Measurements from ENCODE around the gene PTTG1.
A peak's percentile ranks its signal among the peaks of the same experiment; 100 is the strongest.
"Not testable (repeated sequence)": the region's sequence is repeated elsewhere in the genome, so short reads cannot be mapped to it uniquely, and the experiment has no call there.

PTTG1 gene

GRCh38 chr5:160423099-160423498, 1.4 kb downstream of the PTTG1 start:
- Histone ChIP-seq H3K27ac (ENCODE audit: insufficient read depth, low read depth, low read length, poor library complexity, severe bottlenecking) (no peak overlapping the region), H3K4me3 (ENCODE audit: insufficient read depth, low read depth, low read length) (peak overlapping the region; percentile 66), H3K36me3 (ENCODE audit: control insufficient read depth, insufficient read depth, low read length) (peaks cover 11% of the 10 kb centered on the region), H3K4me1 (ENCODE audit: control insufficient read depth, insufficient read depth, low read length) (peaks cover 10% of the 10 kb centered on the region), H3K27me3 (ENCODE audit: control insufficient read depth, insufficient read depth, low read length, poor library complexity, severe bottlenecking) (no peaks in the 10 kb centered on the region), H3K9me3 (ENCODE audit: control insufficient read depth, low read length) (no peaks in the 10 kb centered on the region)
- WGBS, 2 experiments, result 62% methylated on average over 2 of the region's 2 CpGs

GRCh38 chr5:160427607-160428006, 6.0 kb downstream of the PTTG1 start:
- WGBS, 2 experiments, result 94 to 95% methylated on average over 4 of the region's 4 CpGs
- Histone ChIP-seq H3K27ac (ENCODE audit: insufficient read depth, low read depth, low read length, poor library complexity, severe bottlenecking) (no peak overlapping the region), H3K4me3 (ENCODE audit: insufficient read depth, low read depth, low read length) (no peak overlapping the region)

GRCh38 chr5:160432196-160432595, 10.5 kb downstream of the PTTG1 start:
- Histone ChIP-seq H3K27ac (ENCODE audit: insufficient read depth, low read depth, low read length, poor library complexity, severe bottlenecking) (no peak overlapping the region), H3K36me3 (ENCODE audit: control insufficient read depth, insufficient read depth, low read length) (peaks cover 11% of the 10 kb centered on the region), H3K27me3 (ENCODE audit: control insufficient read depth, insufficient read depth, low read length, poor library complexity, severe bottlenecking) (no peaks in the 10 kb centered on the region), H3K4me1 (ENCODE audit: control insufficient read depth, insufficient read depth, low read length) (peaks cover 7% of the 10 kb centered on the region), H3K4me3 (ENCODE audit: insufficient read depth, low read depth, low read length) (no peak overlapping the region), H3K9me3 (ENCODE audit: control insufficient read depth, low read length) (no peaks in the 10 kb centered on the region)
- 96% methylated on average over 4 of the region's 4 CpGs for WGBS, 2 experiments

More at GRCh38 chr5:160427607-160428006, 6.0 kb downstream of the PTTG1 start:
- H3K27me3 ChIP-seq (ENCODE audit: control insufficient read depth, insufficient read depth, low read length, poor library complexity, severe bottlenecking), result no peaks in the 10 kb centered on the region
- H3K4me1 ChIP-seq (ENCODE audit: control insufficient read depth, insufficient read depth, low read length), result peaks cover 6% of the 10 kb centered on the region
- peaks cover 17% of the 10 kb centered on the region for H3K36me3 ChIP-seq (ENCODE audit: control insufficient read depth, insufficient read depth, low read length)
- no peaks in the 10 kb centered on the region for H3K9me3 ChIP-seq (ENCODE audit: control insufficient read depth, low read length)

- Histone ChIP-seq H3K9me3 (ENCODE audit: control insufficient read depth, low read length) (no peaks in the 10 kb centered on the region), H3K4me1 (ENCODE audit: control insufficient read depth, insufficient read depth, low read length) (peaks cover 7% of the 10 kb centered on the region), H3K27me3 (ENCODE audit: control insufficient read depth, insufficient read depth, low read length, poor library complexity, severe bottlenecking) (no peaks in the 10 kb centered on the region), H3K36me3 (ENCODE audit: control insufficient read depth, insufficient read depth, low read length) (peaks cover 9% of the 10 kb centered on the region), H3K27ac (ENCODE audit: insufficient read depth, low read depth, low read length, poor library complexity, severe bottlenecking) (no peak overlapping the region), H3K4me3 (ENCODE audit: insufficient read depth, low read depth, low read length) (no peak overlapping the region)
- 90% methylated on average over 7 of the region's 7 CpGs for WGBS, 2 experiments
Observed at GRCh38 chr5:160432787-160433186, 11.1 kb downstream of the PTTG1 start.

- Histone ChIP-seq H3K27me3 (ENCODE audit: control insufficient read depth, insufficient read depth, low read length, poor library complexity, severe bottlenecking) (no peaks in the 10 kb centered on the region), H3K9me3 (ENCODE audit: control insufficient read depth, low read length) (no peaks in the 10 kb centered on the region), H3K36me3 (ENCODE audit: control insufficient read depth, insufficient read depth, low read length) (no peaks in the 10 kb centered on the region), H3K27ac (ENCODE audit: insufficient read depth, low read depth, low read length, poor library complexity, severe bottlenecking) (no peak overlapping the region), H3K4me1 (ENCODE audit: control insufficient read depth, insufficient read depth, low read length) (peaks cover 7% of the 10 kb centered on the region), H3K4me3 (ENCODE audit: insufficient read depth, low read depth, low read length) (no peak overlapping the region)
- 63 to 68% methylated on average over 9 of the region's 9 CpGs for WGBS, 2 experiments
Observed at GRCh38 chr5:160434022-160434531, 12.4 kb downstream of the PTTG1 start.

- no peak overlapping the region for H3K4me3 ChIP-seq (ENCODE audit: insufficient read depth, low read depth, low read length)
- peaks cover 7% of the 10 kb centered on the region for H3K4me1 ChIP-seq (ENCODE audit: control insufficient read depth, insufficient read depth, low read length)
- no peaks in the 10 kb centered on the region for H3K9me3 ChIP-seq (ENCODE audit: control insufficient read depth, low read length)
- H3K27me3 ChIP-seq (ENCODE audit: control insufficient read depth, insufficient read depth, low read length, poor library complexity, severe bottlenecking), result no peaks in the 10 kb centered on the region
- no peaks in the 10 kb centered on the region for H3K36me3 ChIP-seq (ENCODE audit: control insufficient read depth, insufficient read depth, low read length)
- WGBS, 2 experiments, result 90 to 91% methylated on average over 1 of the region's 1 CpG
- H3K27ac ChIP-seq (ENCODE audit: insufficient read depth, low read depth, low read length, poor library complexity, severe bottlenecking), result no peak overlapping the region
Observed at GRCh38 chr5:160435532-160435931, 13.9 kb downstream of the PTTG1 start.

- no peaks in the 10 kb centered on the region for H3K36me3 ChIP-seq (ENCODE audit: control insufficient read depth, insufficient read depth, low read length)
- H3K27ac ChIP-seq (ENCODE audit: insufficient read depth, low read depth, low read length, poor library complexity, severe bottlenecking), result no peak overlapping the region
- no peaks in the 10 kb centered on the region for H3K9me3 ChIP-seq (ENCODE audit: control insufficient read depth, low read length)
- whole genome bisulfite sequencing, 2 experiments, result 92 to 99% methylated on average over 4 of the region's 4 CpGs
- peaks cover 7% of the 10 kb centered on the region for H3K4me1 ChIP-seq (ENCODE audit: control insufficient read depth, insufficient read depth, low read length)
- H3K4me3 ChIP-seq (ENCODE audit: insufficient read depth, low read depth, low read length), result no peak overlapping the region
- no peaks in the 10 kb centered on the region for H3K27me3 ChIP-seq (ENCODE audit: control insufficient read depth, insufficient read depth, low read length, poor library complexity, severe bottlenecking)
Observed at GRCh38 chr5:160436017-160436416, 14.4 kb downstream of the PTTG1 start.

GRCh38 chr5:160436661-160437060, 15.0 kb downstream of the PTTG1 start:
- not testable (repeated sequence) for H3K4me1 ChIP-seq (ENCODE audit: control insufficient read depth, insufficient read depth, low read length); H3K9me3 ChIP-seq (ENCODE audit: control insufficient read depth, low read length); H3K27ac ChIP-seq (ENCODE audit: insufficient read depth, low read depth, low read length, poor library complexity, severe bottlenecking); H3K36me3 ChIP-seq (ENCODE audit: control insufficient read depth, insufficient read depth, low read length); H3K27me3 ChIP-seq (ENCODE audit: control insufficient read depth, insufficient read depth, low read length, poor library complexity, severe bottlenecking); H3K4me3 ChIP-seq (ENCODE audit: insufficient read depth, low read depth, low read length)
- WGBS, 2 experiments, result 60 to 72% methylated on average over 6 of the region's 6 CpGs

- Histone ChIP-seq H3K4me1 (ENCODE audit: control insufficient read depth, insufficient read depth, low read length) (peaks cover 7% of the 10 kb centered on the region), H3K36me3 (ENCODE audit: control insufficient read depth, insufficient read depth, low read length) (no peaks in the 10 kb centered on the region), H3K9me3 (ENCODE audit: control insufficient read depth, low read length) (no peaks in the 10 kb centered on the region), H3K27me3 (ENCODE audit: control insufficient read depth, insufficient read depth, low read length, poor library complexity, severe bottlenecking) (no peaks in the 10 kb centered on the region), H3K27ac (ENCODE audit: insufficient read depth, low read depth, low read length, poor library complexity, severe bottlenecking) (no peak overlapping the region), H3K4me3 (ENCODE audit: insufficient read depth, low read depth, low read length) (no peak overlapping the region)
Observed at GRCh38 chr5:160437271-160437670, 15.6 kb downstream of the PTTG1 start.

- Histone ChIP-seq H3K27me3 (ENCODE audit: control insufficient read depth, insufficient read depth, low read length, poor library complexity, severe bottlenecking) (no peaks in the 10 kb centered on the region), H3K36me3 (ENCODE audit: control insufficient read depth, insufficient read depth, low read length) (no peaks in the 10 kb centered on the region), H3K27ac (ENCODE audit: insufficient read depth, low read depth, low read length, poor library complexity, severe bottlenecking) (no peak overlapping the region), H3K4me3 (ENCODE audit: insufficient read depth, low read depth, low read length) (peak overlapping the region; percentile 18), H3K4me1 (ENCODE audit: control insufficient read depth, insufficient read depth, low read length) (peaks cover 1% of the 10 kb centered on the region), H3K9me3 (ENCODE audit: control insufficient read depth, low read length) (no peaks in the 10 kb centered on the region)
- WGBS, 2 experiments, result 18 to 19% methylated on average over 18 of the region's 18 CpGs
Observed at GRCh38 chr5:160438316-160439204, 16.9 kb downstream of the PTTG1 start.
